A549 treated with AZD9567 at 1 μM for 4 hours (cell line): ENCODE results near the gene RAI14. TPM values are rescaled to one million over a fixed set of nuclear protein-coding genes. Genes with fewer than 3 reads are reported as not detected.

ENCODE experiments used
- total RNA-seq: library from RNA; stranded (reverse); fragments of 200-300 nt; extraction: Qiagen RNA extraction; gene quantifications from 5 replicates; pipeline ENCODE4 v1.2.3, GENCODE V29; 2022; ENCODE audit not compliant: insufficient read depth

The RAI14 gene
- total RNA-seq, result 52.5 to 83.2 TPM (median 61.8 TPM) in 5 replicates

DNA sequence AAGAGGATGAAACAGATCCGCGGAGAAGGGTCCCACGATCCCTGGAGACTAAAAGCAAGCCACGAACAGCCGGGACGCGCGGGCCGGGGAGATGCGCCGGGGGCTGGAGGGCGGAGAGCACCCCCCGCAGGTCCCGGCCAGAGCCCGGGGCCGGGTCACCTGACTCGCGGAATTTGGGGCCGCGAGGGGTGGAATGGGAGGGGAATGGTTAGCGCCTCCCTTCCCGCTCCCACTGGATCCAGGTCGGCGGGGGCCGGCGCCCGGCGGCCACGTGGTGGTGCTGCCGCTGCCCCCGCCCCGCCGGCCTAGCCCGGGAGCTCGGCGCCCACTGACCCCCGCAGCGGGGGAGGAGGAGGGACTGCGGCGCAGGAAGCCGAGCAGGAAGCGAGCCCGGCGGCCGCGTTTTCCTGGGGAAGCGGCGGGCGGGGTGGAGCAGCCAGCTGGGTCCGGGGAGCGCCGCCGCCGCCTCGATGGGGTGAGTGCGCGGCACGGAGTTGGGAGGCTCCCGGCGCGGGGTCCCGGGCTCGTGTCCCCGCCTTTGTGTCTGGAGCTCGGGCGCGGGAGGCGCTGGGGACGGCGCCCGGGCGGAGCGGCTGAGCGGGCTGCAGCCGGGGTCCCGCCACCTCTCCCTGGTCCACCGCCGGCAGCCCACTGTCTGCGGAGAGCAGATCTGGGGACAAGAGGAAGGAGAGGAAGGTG lies at the start of gene RAI14:
Gene RAI14, plus strand, starts transcription at position 328 of the 699 bp plus-strand sequence. CDS start 30,592 bp downstream, outside the sequence.

DNA sequence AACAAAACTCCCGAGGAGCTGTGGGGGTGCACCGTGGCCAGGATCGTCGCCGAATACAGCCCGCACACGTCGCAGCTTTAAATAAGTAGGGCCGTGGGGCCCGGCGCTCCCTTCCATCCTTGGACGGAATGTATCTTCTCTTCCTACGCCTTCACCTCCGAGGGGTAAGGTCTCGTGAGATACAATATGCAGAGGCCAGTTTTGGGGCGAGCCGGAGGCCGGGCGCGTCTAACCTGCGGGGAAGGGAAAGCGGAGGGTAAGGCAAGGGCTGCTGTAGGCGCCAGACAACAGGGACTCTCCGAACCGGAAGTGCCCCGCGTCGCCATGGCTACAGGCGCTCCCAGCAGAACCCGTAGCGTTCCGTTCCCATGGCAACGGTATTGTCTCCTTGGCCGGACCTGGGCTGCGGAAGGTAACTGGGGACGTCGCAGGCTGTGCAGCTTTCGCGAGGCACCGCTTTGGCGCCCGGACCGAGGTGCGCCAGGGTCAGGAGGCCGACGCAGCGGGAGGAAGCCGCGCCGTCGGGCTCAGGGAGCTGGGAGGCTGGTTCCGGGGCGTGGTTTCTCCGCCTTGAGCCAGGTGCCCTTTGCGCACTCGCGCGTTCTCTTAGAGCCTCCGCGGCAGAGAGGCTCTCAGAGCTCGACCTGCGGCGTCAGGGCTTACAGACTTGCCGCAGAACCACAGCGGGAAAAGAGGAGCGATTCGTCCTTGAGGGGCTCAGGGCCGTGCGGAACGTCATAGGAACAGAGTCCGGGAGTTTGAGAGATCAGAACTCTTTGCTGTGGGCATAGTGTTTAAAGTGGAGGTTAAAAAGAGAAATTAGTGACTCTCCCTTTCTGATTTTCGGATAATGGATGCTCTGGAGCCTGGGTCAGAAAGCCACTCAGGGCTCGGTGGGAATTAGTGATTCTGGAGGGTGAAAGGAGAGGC lies 182.9 kb downstream of the RAI14 start, which contains the start of gene TTC23L:
Gene TTC23L, plus strand, starts transcription at position 380 of the 930 bp plus-strand sequence. CDS start 1,508 bp downstream, outside the sequence.

Other genes with a start within 250 kb of the RAI14 start
- gene TTC23L, start 182.8 kb downstream of the RAI14 start, total RNA-seq, result 0.05 to 0.29 TPM (median 0.16 TPM) in 4 of 5 replicates, not detected in the other